Urothelium cell line (cell line): ENCODE measurements around the gene C4A.
"Not testable (repeated sequence)": the region's sequence is repeated elsewhere in the genome, so short reads cannot be mapped to it uniquely, and the experiment has no call there.

Source experiments
- DNase-seq: peaks from one replicate; pipeline ENCODE4 v3.0.0; 2011; ENCODE audit warnings: low spot score, mixed read lengths
- FAIRE-seq: peaks from 2 replicates; lab custom pipeline; 2011; peaks lifted over from hg19 to GRCh38; lab: Jason Lieb, UNC

The C4A gene

GRCh38 chr6:32047084-32047478 is 65.2 kb downstream of the C4A start:
- FAIRE-seq (no peak), DNase-seq (peak; percentile 57)

- DNase-seq: no peak
- FAIRE-seq: no peak
Observed at GRCh38 chr6:32047539-32047854, 65.6 kb downstream of the C4A start.

DNA sequence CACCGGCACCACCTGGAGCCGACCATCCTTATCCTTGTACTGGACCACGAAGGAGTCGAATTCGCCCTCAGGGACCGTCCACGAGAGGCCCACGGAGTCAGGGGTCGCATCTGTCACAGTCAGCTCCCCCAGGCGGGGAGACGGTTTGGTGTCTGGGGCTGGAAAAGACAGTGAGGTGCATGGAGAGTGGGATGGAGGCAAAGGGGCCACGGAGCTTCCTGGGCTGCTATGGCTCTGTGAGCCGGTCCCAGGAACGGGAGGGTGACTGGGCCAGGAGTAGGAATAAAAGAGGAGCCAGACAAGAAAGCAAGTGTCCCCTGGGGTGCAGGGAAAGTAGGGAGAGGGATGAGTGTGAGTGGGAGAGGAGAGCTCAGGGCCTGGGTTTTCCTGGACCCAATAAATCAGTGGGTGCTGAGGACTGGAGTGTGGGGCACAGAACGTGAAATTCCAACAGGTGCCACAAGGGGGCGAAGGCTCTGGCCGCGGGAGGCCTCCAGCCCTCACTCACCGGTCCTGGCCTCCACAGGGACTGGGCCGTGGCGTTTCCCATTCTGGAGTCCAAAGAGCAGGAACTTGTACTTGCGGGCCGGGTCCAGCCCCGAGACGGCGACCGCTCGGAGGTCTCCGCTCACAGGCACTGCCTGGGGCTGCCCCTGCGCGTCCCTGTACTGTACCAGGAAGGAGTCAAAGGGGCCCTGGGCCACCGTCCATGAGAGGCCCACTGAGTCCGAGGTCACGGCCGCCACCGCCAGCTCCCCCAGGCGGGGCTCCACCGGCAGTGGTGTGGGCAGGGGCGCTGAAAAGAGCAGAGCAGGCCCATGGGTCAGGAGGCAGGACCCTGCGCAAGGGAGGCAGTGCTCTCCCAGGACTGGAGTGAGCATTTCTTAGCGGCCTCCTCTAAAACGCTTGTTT is 66.3 kb downstream of the C4A start:
- DNase-seq (peak; percentile 79), FAIRE-seq (no peak)

DNA sequence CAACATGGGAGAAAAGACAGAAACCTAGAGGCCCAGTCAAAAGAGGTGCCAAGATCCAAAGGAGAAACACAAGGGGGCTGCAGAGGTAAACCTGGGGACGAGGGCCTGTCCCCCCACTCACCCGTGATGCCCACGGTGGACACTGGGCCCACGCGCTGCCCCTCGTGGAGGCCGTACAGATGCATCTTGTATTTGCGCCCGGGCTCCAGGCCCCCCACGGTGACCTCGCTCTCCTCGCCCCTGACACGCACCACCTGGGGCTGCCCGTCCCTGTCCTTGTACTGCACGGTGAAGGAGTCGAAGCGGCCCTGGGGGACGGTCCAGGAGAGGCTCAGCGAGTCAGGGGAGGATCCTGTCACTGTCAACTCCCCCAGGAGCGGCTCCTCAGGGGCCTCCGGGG is 67.3 kb downstream of the C4A start:
- FAIRE-seq, DNase-seq: not testable (repeated sequence)

DNA sequence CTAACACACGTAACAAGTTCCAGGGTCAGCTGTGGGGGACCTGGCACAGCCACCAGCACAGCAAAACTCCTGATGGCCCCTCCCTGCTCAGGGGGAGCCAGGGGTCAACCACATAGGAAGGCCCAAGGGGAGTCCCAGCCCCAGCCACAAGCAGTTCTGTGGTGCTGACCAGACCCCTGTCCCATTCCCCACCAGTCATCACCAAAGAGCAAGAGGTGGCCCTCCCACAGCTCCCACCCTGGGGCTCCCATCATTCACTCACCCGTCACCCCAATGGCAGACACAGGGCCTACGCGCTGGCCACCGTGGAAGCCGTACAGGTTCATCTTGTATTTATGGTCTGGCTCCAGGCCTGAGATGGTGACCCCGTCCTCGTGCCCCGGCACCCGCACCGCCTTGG is 67.9 kb downstream of the C4A start:
- FAIRE-seq: not testable (repeated sequence)

DNA sequence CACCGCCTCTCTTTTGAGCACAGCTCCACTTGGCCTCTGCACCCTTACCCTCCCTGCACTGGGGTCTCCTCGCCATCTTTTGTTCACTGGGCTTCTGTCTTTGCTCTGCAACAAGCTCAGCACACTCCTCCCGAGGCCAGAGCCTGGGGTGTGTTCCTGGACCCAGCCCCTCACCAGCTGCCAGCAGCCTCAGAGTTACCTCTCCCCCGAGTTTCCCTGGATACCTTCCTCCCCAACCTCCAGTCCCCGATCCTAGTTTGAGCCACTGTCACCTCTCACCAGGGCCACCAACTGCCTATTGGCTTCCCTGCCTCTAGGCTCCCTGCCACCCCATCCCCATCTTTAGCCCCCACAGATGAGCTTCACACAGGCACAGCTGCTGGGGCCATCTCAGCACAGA is 68.7 kb downstream of the C4A start:
- FAIRE-seq (no peak), DNase-seq (no peak)

More for the DNA sequence above, 67.9 kb downstream of the C4A start:
- not testable (repeated sequence) for DNase-seq
